C4-2B (cell line): ENCODE results near the gene AAR2.

Experiments
- ZFX ChIP-seq: fragments of 450-650 bp; IDR thresholded peaks from 2 replicates; pipeline ENCODE4 v1.6.1; 2017
- TF ChIP-seq, protein P1 (sequence below): fragments of 450-650 bp; conservative IDR thresholded peaks from 2 replicates; pipeline ENCODE4 v1.5.1; 2017; ENCODE audit warnings: mild to moderate bottlenecking

GRCh38 chr20:36208257-36208656 is 28.0 kb upstream of the AAR2 start:
- TF ChIP-seq, protein P1, sequence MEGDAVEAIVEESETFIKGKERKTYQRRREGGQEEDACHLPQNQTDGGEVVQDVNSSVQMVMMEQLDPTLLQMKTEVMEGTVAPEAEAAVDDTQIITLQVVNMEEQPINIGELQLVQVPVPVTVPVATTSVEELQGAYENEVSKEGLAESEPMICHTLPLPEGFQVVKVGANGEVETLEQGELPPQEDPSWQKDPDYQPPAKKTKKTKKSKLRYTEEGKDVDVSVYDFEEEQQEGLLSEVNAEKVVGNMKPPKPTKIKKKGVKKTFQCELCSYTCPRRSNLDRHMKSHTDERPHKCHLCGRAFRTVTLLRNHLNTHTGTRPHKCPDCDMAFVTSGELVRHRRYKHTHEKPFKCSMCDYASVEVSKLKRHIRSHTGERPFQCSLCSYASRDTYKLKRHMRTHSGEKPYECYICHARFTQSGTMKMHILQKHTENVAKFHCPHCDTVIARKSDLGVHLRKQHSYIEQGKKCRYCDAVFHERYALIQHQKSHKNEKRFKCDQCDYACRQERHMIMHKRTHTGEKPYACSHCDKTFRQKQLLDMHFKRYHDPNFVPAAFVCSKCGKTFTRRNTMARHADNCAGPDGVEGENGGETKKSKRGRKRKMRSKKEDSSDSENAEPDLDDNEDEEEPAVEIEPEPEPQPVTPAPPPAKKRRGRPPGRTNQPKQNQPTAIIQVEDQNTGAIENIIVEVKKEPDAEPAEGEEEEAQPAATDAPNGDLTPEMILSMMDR: no peak
- TF ChIP-seq ZFX: no peak
